Osteoblast (primary cell): ENCODE data around the gene VPS13D. TPM values are rescaled to one million over a fixed set of nuclear protein-coding genes. Genes with fewer than 3 reads are reported as not detected.

Experiments used
- DNase-seq: peaks from one replicate; pipeline ENCODE4 v3.0.0; 2011; ENCODE audit warnings: low spot score, mixed read lengths; ENCODE audit not compliant: insufficient read length; ENCODE audit errors: missing footprints
- H2AFZ ChIP-seq: 2 replicates; pipeline ENCODE4 v1.6.0; 2011; ENCODE audit warnings: mild to moderate bottlenecking, low read length
- H3K27ac ChIP-seq: 2 replicates; pipeline ENCODE4 v1.5.1; 2011; ENCODE audit warnings: mild to moderate bottlenecking, low read depth, low read length, moderate library complexity
- H3K27me3 ChIP-seq: 2 replicates; pipeline ENCODE4 v1.6.0; 2012; ENCODE audit warnings: mild to moderate bottlenecking, control low read depth, inconsistent platforms, low read length, moderate library complexity; ENCODE audit not compliant: insufficient read depth
- H3K36me3 ChIP-seq: 2 replicates; pipeline ENCODE4 v1.5.1; 2011; ENCODE audit warnings: mild to moderate bottlenecking, low read length, control low read depth, moderate library complexity; ENCODE audit not compliant: insufficient read depth
- H3K4me1 ChIP-seq: 2 replicates; pipeline ENCODE4 v1.5.1; 2011; ENCODE audit warnings: mild to moderate bottlenecking, low read length, control low read depth, moderate library complexity; ENCODE audit not compliant: insufficient read depth
- H3K4me2 ChIP-seq: 2 replicates; pipeline ENCODE4 v1.6.0; 2011; ENCODE audit warnings: mild to moderate bottlenecking, low read length; ENCODE audit not compliant: insufficient read depth
- H3K4me3 ChIP-seq: fragments of 200-600 bp; sonication (generic); 3 replicates; pipeline ENCODE4 v1.5.1; 2012; ENCODE audit warnings: mild to moderate bottlenecking, low read length, inconsistent platforms; ENCODE audit not compliant: insufficient read depth
- H3K79me2 ChIP-seq: 2 replicates; pipeline ENCODE4 v1.6.0; 2012; ENCODE audit warnings: mild to moderate bottlenecking, low read length, control low read depth, inconsistent platforms; ENCODE audit not compliant: insufficient read depth
- H3K9me3 ChIP-seq: 2 replicates; pipeline ENCODE4 v1.5.1; 2011; ENCODE audit warnings: low read depth, low read length, control low read depth
- H4K20me1 ChIP-seq: 2 replicates; pipeline ENCODE4 v1.6.0; 2012; ENCODE audit warnings: mild to moderate bottlenecking, low read length, control low read depth; ENCODE audit not compliant: insufficient read depth
- CTCF ChIP-seq: IDR thresholded peaks from 2 replicates; pipeline ENCODE4 v1.5.1; 2011; ENCODE audit warnings: mild to moderate bottlenecking, low read depth, low read length, moderate library complexity; ENCODE audit errors: extremely low read depth
- total RNA-seq: library from RNA; depleted of rRNA; stranded (reverse); fragments of >200 nt; gene quantifications from 2 replicates; pipeline ENCODE4 v1.2.3, GENCODE V29; 2012

The VPS13D gene
- total RNA-seq, 1 donor, result 48.5 TPM

GRCh38 chr1:12540580-12541273 lies 310.9 kb downstream of the VPS13D start:
- TF ChIP-seq CTCF, result no peak
- Histone ChIP-seq H3K79me2 (no peaks in the 10 kb centered on the region), H3K27me3 (no peaks in the 10 kb centered on the region), H3K4me1 (peaks cover 24% of the 10 kb centered on the region), H3K36me3 (no peaks in the 10 kb centered on the region), H3K9me3 (no peaks in the 10 kb centered on the region), H2AFZ (no peak overlapping the region), H3K27ac (peak overlapping the region; percentile 79), H3K4me3 (no peak overlapping the region), H4K20me1 (no peaks in the 10 kb centered on the region), H3K4me2 (peak overlapping the region; percentile 25)
- no peak for DNase-seq

DNA sequence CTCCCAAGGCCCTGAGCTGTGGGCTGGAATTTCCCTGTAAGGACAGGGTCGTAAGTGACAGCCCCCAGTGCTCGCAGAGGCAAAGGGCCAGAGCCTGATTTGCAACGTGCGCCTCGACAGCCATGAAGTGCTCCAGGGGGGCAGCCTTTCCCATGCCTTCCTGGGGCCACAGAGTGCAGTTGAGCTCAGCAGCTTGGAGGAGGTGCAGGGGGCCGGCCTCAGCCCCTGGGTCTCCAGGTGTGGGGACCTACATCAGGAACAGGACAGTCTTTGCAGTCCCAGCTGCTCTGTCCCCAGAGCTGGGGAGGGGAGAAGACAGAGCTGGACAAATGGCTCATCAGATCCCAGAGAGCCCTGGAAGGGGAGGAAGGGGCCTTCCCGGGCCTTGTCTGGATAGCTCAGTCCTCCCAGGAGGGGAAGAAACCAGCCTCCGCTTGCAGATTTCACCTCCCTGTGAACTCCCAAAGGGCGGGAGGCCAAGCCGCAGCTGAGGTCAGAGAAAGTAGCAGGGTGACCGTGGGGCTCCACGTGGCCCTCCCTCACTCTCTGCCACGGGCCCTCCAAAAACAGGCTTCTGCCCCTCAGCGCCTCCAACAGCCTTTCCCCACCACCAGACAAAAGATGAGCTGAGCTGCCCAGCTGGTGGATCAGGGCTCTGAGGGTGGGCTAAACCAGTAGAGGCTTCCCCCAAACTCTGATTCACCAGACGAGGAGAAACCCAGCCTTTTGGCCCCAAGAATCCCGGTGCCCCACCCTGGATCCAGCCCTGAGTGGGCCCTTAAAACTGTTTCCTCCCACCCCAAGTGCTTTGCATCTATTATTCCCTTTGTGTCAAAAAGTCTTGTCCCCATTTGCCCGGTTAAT lies 311.7 kb downstream of the VPS13D start:
- Histone ChIP-seq H3K9me3 (no peaks in the 10 kb centered on the region), H3K4me2 (peak overlapping the region; percentile 11), H2AFZ (no peak overlapping the region), H3K79me2 (no peaks in the 10 kb centered on the region), H3K27ac (peak overlapping the region; percentile 79), H4K20me1 (no peaks in the 10 kb centered on the region), H3K4me3 (no peak overlapping the region), H3K4me1 (peaks cover 24% of the 10 kb centered on the region), H3K27me3 (no peaks in the 10 kb centered on the region), H3K36me3 (no peaks in the 10 kb centered on the region)
- peak; percentile 91 for DNase-seq
- no peak for TF ChIP-seq CTCF

DNA sequence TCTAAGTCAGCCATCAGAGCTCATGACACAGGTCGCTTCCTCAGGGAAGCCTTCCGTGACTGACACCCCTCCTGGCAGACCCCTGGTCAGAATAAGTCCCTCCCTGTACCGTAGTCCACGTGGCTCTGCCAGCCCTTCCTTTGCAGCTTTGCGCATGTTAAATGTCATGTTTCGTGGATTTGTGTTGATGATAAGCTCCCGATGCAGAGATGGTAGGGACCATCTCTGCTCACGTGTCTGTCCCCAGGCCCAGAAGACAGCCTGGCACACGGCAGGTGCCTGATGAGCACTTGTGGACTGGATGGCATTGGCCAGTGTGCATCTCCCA lies 312.3 kb downstream of the VPS13D start:
- Histone ChIP-seq H3K36me3 (no peaks in the 10 kb centered on the region), H3K27ac (peak overlapping the region; percentile 79), H4K20me1 (no peaks in the 10 kb centered on the region), H3K4me3 (no peak overlapping the region), H3K4me1 (peaks cover 24% of the 10 kb centered on the region), H3K27me3 (no peaks in the 10 kb centered on the region), H3K4me2 (no peak overlapping the region), H3K9me3 (no peaks in the 10 kb centered on the region), H3K79me2 (no peaks in the 10 kb centered on the region), H2AFZ (no peak overlapping the region)
- peak; percentile 32 for DNase-seq
- TF ChIP-seq CTCF, result no peak
